Lower leg skin (tissue), 3 donors: ENCODE results near the gene MYBPH.

ENCODE experiments used
- POLR2A ChIP-seq, 2 donors: fragments of 450-650 bp; IDR thresholded peaks; one replicate each; pipeline ENCODE4 v1.6.1; 2016 to 2017; ENCODE audit warnings: antibody characterized with exemption in 2 of 2, mild to moderate bottlenecking in 1 of 2, moderate library complexity in 1 of 2
- TF ChIP-seq, protein P1 (sequence below), 3 donors: fragments of 450-650 bp; IDR thresholded peaks; one replicate each; pipeline ENCODE4 v1.5.1; 2016; ENCODE audit warnings: antibody characterized with exemption in 3 of 3, mild to moderate bottlenecking in 3 of 3, moderate library complexity in 2 of 3

DNA sequence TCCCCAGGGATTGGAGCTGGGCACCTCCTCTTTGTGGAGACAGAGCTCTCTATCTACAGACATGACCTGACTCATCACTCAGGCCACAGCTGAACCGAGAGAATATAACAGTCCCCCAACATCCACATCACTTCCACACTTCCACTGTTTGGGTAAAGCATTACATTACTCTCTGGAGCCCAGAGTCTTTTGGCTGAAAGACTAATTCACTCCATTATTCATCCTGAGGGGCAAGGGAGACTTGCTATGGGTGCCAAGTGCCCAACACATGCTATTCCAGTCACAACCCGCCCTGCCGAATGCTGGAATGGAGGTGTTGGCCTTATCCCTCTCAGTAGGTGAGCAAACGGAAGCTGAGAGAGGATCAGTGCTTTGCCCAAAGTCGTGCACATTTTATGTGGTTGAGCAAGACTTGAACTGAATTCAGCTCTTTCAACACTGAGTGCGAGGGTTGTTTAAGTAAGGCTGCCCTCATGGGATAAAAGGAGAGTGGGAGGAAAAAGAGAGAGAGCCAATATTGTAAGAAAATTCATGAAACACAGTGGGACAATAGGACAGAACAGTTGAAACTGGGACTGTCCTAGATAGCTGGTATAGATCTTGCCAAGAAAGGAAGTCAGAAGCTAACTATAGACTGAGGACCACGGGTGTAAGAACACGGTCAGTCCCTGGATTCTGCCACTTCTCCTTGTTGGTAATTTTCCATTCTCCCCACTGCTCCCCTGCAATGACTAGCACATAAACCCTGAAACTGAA, 24.4 kb upstream of the MYBPH start:
- no peak for TF ChIP-seq POLR2A (IDR thresholded peaks at IDR 0.05)
- TF ChIP-seq, protein P1, sequence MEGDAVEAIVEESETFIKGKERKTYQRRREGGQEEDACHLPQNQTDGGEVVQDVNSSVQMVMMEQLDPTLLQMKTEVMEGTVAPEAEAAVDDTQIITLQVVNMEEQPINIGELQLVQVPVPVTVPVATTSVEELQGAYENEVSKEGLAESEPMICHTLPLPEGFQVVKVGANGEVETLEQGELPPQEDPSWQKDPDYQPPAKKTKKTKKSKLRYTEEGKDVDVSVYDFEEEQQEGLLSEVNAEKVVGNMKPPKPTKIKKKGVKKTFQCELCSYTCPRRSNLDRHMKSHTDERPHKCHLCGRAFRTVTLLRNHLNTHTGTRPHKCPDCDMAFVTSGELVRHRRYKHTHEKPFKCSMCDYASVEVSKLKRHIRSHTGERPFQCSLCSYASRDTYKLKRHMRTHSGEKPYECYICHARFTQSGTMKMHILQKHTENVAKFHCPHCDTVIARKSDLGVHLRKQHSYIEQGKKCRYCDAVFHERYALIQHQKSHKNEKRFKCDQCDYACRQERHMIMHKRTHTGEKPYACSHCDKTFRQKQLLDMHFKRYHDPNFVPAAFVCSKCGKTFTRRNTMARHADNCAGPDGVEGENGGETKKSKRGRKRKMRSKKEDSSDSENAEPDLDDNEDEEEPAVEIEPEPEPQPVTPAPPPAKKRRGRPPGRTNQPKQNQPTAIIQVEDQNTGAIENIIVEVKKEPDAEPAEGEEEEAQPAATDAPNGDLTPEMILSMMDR (IDR thresholded peaks at IDR 0.05): no peak
